Skeletal muscle cell (primary cell): ENCODE results near the gene LOXHD1.

Source experiments
- DNase-seq: peaks from one replicate; pipeline ENCODE4 v3.0.0-alpha.2; 2010; ENCODE audit warnings: low read depth
- H3K4me3 ChIP-seq: 2 replicates; pipeline ENCODE4 v1.5.1; 2011; ENCODE audit warnings: low read depth, mild to moderate bottlenecking, control low read depth, low read length, moderate library complexity

Gene LOXHD1, protein sequence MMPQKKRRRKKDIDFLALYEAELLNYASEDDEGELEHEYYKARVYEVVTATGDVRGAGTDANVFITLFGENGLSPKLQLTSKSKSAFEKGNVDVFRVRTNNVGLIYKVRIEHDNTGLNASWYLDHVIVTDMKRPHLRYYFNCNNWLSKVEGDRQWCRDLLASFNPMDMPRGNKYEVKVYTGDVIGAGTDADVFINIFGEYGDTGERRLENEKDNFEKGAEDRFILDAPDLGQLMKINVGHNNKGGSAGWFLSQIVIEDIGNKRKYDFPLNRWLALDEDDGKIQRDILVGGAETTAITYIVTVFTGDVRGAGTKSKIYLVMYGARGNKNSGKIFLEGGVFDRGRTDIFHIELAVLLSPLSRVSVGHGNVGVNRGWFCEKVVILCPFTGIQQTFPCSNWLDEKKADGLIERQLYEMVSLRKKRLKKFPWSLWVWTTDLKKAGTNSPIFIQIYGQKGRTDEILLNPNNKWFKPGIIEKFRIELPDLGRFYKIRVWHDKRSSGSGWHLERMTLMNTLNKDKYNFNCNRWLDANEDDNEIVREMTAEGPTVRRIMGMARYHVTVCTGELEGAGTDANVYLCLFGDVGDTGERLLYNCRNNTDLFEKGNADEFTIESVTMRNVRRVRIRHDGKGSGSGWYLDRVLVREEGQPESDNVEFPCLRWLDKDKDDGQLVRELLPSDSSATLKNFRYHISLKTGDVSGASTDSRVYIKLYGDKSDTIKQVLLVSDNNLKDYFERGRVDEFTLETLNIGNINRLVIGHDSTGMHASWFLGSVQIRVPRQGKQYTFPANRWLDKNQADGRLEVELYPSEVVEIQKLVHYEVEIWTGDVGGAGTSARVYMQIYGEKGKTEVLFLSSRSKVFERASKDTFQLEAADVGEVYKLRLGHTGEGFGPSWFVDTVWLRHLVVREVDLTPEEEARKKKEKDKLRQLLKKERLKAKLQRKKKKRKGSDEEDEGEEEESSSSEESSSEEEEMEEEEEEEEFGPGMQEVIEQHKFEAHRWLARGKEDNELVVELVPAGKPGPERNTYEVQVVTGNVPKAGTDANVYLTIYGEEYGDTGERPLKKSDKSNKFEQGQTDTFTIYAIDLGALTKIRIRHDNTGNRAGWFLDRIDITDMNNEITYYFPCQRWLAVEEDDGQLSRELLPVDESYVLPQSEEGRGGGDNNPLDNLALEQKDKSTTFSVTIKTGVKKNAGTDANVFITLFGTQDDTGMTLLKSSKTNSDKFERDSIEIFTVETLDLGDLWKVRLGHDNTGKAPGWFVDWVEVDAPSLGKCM (N-terminal part only)

DNA sequence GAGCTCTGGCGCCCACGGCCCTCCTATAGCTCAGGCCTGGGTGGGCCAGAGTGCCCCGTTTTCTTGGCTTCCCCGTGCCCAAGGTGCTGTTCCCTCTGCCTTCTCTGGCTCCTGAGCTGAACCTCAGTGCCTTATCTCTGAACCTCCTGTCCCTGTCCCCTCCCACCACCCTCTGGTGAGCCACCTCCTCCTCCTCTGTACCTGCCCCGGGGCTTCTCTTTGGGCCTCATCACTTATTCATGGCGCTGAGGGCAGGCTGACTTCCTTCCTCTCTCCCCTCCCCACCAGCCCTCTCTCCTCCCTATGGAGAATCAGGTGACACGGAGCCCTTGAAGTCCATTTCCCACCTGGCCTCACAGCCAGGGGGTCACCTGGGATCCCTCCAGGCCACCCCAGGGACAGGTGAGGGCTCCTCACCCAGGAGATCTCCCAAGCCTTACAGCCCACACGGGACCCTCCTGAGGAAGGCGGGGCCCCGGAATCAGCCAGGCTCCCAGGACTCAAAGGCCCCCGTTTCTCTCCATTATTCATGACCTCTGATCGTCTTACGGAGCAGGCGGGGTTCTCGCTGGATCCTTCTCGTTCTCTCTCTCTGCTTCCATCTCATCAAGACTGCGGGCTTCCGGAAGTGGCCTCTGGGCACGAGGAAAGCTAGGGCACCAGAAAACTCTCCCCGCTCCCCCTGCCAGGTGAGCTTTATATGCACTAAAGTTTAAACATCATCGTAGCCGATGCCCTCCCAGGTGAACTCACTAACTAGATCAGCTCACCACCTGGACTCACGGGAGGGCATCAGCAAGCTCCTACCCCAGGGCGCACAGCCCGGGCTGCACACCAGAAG, at the start of gene LOXHD1:
Gene LOXHD1, minus strand, starts transcription at position 106 of the 841 bp plus-strand sequence. CDS start 187 bp downstream, outside the sequence.
- DNase-seq: no peak
- no peak within 1 kb of the TSS for H3K4me3 ChIP-seq

DNA sequence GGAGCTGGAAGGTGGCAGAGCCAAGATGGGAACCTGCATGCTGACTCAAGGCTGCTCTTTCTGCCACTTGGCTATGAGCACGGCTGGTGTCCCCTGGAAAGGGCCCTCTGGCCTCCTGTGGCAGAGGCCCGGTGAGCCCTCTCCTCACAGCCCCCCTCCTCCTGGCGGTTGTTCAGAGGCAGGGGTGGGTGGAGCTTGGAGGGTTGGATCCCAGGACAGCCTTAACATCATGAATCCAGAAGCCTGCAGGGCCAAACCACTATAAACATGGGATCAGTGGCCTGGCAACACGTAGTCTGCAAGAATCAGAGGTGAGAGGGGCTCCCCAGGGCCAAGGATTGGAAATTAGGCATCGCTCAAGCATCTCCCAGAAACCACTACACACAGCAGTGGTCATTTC, 48.5 kb upstream of the LOXHD1 start:
- DNase-seq: no peak
- no peak overlapping the region for H3K4me3 ChIP-seq

DNA sequence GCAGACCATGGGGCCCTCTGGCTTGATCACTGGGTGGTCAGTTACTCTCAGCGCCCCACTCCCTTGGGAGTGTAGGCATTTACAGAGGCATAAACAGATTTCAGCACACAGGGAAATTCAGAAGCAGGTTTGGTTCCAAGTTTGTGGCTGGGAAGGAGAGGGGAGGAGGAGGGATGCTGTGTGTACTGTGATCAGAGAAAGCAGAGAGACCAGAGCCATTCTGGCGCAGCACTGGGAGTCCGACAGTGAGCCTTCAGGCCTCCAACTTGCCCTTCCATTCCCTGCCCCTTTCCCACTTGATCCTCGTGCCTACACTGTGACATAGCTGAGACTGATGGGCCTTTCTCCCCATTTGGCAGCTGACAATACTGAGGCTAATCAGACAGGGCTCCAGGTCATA, 47.8 kb upstream of the LOXHD1 start:
- no peak overlapping the region for H3K4me3 ChIP-seq
- no peak for DNase-seq

DNA sequence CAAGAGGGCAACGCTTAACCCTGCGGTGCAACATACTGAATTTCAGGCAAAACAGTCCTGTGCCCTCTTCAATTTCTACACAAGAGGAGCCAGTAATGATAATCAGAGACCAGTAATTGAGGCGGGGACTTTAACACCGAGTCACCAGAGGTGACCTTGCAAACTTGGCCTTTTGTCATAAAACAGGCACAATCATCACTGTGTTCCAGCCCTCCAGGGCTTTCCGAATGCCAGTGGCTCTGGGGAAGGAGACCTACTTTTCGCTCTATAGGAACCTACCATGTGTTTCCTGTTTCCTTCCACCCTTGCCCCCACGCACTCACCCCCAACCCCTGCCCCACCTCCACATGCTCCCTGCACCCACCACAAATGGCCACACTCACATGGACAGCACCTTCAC, 47.2 kb upstream of the LOXHD1 start:
- H3K4me3 ChIP-seq: no peak overlapping the region

DNA sequence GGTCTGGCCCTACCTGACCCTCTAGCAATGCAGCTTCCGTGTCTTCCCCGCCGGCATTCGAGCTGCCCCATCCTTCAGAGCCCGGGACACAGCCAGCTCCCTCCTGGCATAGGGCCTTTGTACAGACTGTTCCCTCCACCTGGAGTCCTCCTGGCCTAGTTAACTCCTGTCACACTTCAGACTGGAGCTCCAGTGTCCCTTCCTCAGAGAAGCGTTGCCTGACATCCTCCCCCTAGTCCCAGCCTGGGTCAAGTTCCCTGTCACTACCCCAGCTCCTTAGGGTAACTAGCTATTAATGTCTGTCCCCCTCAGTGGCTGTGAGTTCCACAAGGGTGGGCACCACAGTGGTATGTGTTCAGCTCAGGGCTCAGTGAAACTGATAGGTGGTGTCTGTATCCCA, 45.5 kb upstream of the LOXHD1 start:
- no peak for DNase-seq
- no peak overlapping the region for H3K4me3 ChIP-seq

More for the DNA sequence above, 47.2 kb upstream of the LOXHD1 start:
- DNase-seq: no peak

DNA sequence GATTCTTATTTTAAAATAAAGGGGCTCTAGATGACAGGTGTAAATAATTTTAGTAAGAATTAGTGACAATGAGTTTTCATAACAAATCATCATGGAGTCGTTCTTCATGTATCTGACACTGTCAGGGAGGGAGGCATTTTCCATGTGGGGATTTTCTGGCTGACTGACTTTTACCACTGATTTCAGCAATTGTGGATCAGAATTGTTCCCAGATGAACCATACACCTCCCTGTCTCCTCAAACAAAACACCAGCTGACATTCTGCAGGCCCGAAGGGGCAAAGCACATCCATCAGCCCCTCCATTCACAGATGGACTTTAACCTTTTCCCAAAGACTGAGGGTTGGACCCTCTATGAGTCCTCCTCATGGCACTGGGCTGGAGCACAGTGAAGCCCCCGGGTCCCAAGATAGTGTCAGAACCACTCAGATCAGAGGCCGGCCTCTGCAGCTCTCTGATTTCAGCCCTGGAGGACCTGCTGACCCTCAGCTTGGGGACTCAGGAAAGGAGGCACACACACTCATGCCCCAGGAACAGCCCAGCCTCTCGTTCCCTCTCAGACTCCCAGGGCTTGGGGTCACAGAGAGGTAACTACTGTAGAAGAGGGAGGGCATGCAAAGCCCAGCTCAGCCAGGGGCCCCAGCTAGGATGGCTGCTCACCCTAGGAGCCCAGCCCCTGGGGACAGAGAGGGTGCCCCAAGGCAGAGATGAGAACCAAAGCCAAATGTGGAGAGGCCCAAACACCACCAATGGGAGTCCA, 43.2 kb upstream of the LOXHD1 start:
- DNase-seq: no peak
- H3K4me3 ChIP-seq: no peak overlapping the region

DNA sequence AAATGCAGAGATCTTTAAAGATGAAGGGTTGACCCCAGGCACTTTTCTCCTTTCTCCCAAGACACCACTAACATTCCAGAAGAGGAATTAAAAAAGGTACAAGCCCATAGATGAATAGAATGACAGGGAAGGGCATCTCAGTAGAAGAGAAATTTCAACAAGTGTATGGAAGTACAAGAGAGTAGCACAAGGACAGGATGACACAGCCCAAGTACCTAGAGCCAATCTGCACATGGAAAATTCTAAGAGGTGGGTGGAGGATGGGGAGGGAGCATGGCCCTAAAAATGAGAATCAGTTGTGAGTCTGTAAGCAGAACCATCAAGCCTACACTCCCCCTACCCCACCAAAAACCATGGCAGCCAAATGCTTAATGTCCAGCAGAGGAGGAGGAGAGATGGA, 39.7 kb upstream of the LOXHD1 start:
- no peak for DNase-seq
- no peak overlapping the region for H3K4me3 ChIP-seq

DNA sequence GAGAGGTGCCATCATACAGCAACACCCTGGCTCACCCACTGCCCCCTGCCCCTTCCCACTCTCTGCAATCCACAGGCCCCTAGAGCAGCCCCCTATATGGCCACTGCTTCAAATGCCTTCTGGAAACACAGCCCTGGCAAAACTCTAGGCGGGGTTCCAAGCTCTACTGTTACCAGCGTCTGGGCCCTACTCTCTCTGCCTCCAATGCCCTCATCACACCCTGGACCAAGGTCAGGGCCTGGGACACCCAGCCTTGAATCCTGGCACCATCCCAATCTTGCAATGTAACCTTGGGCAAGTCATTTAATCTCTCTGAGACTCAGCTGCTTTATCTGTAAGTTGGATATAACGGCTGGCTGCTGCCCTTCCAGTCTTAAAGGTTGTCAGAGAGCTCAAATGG, 39.2 kb upstream of the LOXHD1 start:
- H3K4me3 ChIP-seq: no peak overlapping the region
- DNase-seq: no peak

DNA sequence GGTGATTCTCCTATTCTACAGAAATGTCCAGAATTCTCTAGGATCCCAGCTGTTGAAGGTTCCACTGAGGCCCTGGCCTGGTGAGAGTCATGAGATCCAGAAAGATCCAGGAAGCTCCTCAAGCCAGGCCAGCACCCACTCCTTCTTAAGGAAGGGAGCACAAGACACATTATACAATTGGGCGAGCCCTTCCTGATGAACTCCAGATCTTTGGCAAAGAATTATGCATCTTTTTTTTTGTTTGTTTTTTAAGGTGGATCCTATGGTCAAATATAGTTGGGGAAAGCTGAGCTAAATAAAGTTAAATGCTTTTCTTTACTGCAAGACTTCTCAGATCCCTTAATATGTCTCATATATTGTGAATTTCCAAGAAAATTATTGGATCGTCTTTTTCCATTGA, 37.0 kb upstream of the LOXHD1 start:
- no peak for DNase-seq
- no peak overlapping the region for H3K4me3 ChIP-seq

DNA sequence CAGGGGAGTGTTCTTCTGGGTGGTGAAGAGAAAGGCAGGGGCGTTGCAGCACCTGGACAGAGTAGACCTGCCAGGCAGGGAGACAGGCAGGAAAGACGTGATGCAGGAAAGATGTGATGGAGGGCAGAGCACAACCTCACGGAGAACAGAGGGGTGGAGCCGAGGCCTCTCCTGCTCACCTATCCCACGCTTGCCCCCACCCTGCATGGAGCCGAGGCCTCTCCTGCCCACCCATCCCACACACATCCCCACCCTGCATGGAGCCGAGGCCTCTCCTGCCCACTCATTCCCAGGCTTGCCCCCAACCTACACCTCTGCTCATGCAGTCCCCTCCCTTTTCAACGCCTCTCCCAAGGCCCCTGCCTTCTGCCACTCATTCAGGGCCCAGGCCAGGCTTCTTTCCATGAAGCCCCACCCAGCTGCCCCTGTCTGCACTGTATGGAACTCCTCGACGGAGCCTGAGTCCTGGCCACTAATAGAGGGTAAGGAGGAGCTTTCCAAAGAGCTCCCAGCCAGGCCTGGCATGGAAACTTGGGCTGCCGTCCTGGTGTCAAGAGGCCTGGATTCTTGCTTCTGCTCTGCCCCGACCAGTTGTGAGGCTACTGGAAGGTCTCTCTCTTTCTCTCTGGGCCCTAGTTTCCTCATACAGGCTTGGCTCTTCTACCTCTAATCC, 32.0 kb upstream of the LOXHD1 start:
- no peak overlapping the region for H3K4me3 ChIP-seq
- DNase-seq: no peak

DNA sequence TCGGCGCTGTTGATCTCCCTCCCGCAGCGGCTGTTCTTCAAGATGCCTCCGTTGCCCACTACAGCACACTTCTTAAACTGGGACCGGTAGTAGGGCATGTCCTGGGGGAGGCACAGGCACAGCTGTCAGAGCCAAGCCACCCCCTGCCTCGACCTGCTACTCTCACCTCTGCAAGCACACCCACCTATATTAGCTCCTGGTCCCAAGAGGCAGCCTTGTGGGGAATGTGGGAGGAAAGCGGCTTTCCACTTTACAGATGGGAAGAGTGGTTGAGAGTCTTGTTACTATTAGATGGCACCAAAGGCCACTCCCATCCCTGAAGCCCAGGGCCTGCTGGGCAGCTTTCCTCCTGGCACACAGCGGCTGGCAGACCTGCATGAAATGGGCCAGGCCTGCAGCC, 29.2 kb upstream of the LOXHD1 start:
- no peak for DNase-seq
- H3K4me3 ChIP-seq: no peak overlapping the region

DNA sequence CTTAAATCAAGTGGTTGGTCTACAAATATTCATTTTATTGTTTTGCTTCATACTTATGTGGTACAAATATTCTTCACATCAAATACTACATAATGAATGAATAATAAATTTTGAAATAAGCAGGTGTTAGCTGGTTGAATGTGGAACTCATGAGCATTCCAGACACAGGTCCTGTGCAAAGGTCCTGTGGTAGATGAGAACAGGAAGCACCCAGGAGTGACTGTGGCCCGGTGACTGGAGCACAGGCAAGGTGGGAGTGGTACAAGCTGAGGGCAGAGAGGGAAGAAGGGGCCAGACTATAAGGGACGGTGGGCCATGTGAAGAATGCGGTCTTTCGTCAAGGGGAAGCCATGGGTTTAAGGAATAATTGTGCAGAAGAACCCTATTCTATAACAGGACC, 26.2 kb upstream of the LOXHD1 start:
- H3K4me3 ChIP-seq: no peak overlapping the region
- no peak for DNase-seq

DNA sequence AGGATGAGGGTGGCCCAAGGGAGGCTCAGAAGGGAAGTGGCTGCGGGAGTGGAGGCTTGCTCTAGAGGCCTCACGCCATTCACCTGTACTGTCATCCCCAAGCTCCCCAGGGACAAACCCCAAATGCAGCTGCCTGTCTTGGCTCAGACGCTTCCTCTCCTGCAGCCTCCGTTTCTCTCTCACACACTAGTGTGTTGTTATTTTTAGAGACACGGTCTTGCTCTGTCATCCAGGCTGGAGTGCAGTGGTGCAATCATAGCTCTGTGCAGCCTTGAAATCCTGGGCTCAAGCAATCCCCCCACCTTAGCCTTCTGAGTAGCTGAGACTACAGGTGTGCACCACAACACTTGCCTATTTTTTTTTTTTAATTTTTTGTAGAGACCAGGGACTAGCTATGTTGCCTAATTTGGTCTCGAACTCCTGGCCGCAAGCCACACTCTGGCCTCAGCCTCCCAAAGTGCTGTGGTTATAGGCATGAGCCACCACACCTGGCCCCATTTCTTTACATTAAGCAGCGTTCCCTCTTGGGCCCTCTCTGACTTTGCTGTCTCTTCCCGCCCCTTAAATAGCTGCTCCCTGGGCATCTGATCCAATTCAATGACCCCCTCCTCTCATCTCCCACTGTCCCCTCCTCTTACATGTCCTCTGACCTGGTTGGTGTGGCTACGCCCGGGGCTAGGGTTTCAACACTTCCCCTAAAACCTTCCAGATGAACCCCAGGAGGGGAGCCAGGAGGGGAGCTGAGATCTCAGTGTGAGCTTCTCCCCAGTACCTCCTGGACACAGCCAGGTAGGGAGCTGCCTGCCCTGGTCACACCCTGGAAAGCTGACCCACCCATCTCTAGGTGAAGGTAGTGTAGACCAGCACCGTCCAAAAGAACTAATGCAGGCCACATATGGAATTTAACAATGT, 24.0 kb upstream of the LOXHD1 start:
- no peak overlapping the region for H3K4me3 ChIP-seq
- DNase-seq: no peak

DNA sequence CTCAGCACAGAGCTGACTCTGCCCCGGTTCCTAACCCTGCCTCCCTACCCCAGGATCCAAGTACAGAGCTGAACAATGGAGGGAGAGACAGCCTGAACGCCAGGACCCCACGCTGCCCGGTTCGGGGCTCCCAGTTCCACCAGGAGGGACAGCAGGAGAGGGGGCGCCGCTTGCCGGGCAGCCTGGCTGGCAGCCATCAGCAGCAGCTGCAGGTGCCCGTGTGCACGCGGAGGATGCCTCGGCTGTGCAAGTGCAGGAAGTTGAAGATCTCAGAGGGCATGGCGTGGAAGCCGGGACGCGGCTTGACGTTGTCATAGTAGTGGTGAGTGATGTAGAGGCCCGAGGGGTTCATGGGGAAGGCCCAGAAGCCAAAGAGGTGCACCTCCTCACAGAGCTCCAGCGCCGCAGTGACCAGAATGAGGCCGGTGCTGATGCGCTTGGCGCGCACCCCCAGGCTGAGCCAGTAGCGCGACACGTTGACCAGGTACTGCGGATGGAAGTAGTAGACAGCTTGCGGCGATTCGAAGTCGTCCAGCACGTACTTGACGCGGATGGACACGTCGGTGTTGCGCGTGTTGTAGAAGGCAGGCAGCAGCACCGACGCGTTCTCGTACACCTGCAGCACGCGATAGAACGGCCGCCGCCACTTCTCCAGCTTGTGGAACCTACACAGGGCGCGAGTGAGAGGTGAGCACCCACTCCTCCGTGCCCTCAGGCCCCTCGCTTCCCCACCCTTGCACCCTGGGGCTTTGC, 23.0 kb upstream of the LOXHD1 start:
- no peak for DNase-seq
- H3K4me3 ChIP-seq: no peak overlapping the region

DNA sequence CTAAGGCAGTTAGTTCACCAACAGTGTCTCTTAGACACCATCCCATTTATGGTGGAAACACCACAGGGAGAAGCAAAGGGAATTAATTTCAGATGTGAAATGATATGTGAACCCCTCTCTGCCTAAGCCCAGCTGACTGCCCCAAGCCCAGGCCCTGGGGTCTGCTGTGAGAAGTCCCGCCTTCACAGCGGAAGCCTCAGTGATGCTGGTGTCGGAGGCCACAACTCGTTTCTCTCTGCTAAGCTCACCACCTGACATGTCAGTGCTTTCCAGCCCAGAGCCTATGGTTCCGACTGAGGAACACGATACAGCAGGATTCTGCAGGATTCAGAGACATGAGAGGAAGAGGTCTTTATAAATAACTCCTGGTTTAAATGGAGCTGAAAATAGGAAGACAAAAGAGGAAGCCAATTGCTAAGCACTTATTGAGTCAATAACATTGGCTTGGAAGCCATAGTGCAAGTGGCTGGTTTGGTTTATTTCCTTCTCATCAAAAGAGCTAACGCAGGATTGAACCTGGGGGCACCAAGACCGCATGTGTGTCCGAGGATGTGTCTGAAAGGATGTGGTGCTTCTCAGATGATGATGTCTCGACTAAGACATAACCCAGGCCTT, 21.9 kb upstream of the LOXHD1 start:
- no peak overlapping the region for H3K4me3 ChIP-seq
- no peak for DNase-seq

DNA sequence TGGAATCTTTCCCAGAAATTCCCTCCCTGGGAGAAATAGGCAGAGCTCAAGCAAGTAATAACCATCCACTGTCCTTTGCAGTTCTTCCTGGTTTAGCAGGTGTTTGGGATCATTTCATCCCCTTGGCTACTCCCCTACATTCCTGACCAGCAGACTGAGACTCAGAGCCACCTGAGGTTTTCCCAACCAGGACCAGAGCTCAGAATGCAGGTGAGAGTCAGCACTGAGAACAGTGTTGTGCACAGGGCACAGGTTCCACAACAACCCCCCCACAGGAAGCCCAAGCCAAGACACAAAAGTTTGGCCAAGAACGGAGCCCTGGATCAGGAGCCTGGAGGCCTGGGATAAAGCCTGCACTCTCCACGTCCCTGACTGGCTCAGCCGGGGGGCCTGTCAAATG, 21.0 kb upstream of the LOXHD1 start:
- H3K4me3 ChIP-seq: no peak overlapping the region
- DNase-seq: no peak
